A673 (cell line): ENCODE measurements around the gene DNAJC6. TPM values are rescaled to one million over a fixed set of nuclear protein-coding genes. Genes with fewer than 3 reads are reported as not detected.

Experiments
- BruUV-seq: library from RNA; stranded (reverse); fragments of 400-500 nt; replicated peaks from 2 replicates; lab custom pipeline; 2021; lab: Mats Ljungman, UMichigan
- CTCF ChIA-PET: fragments of 300-600 bp; sonication (Branson Sonifier 250); formaldehyde crosslinking; loops from one replicate; lab custom pipeline; 2022; ENCODE audit warnings: antibody characterized with exemption; lab: Charles Lee
- POLR2A ChIA-PET: fragments of 300-600 bp; sonication (Branson Sonifier 250); formaldehyde crosslinking; loops from one replicate; lab custom pipeline; 2022; ENCODE audit warnings: antibody characterized with exemption; ENCODE audit not compliant: low non-redundant PET; lab: Charles Lee
- DNase-seq: peaks from one replicate; pipeline ENCODE4 v3.0.0-alpha.2; 2015; ENCODE audit warnings: low spot score
- H3K27ac ChIP-seq: fragments of 200-600 bp; sonication (generic); 2 replicates; pipeline ENCODE4 v1.5.1; 2016; ENCODE audit warnings: mixed run types, low read depth, mild to moderate bottlenecking, mixed read lengths, antibody characterized with exemption, low read length; ENCODE audit not compliant: poor library complexity, severe bottlenecking
- H3K27me3 ChIP-seq: fragments of 200-600 bp; sonication (generic); replicated peaks from 2 replicates; pipeline ENCODE4 v1.6.1; 2017; ENCODE audit warnings: mixed run types, low read depth, mild to moderate bottlenecking, mixed read lengths, antibody characterized with exemption, low read length; ENCODE audit not compliant: insufficient read depth, poor library complexity
- H3K36me3 ChIP-seq: fragments of 200-600 bp; sonication (generic); 2 replicates; pipeline ENCODE4 v1.6.1; 2016; ENCODE audit warnings: mixed run types, mild to moderate bottlenecking, mixed read lengths, antibody characterized with exemption, low read length; ENCODE audit not compliant: insufficient read depth, poor library complexity, severe bottlenecking
- H3K4me1 ChIP-seq: fragments of 200-600 bp; sonication (generic); 2 replicates; pipeline ENCODE4 v1.6.1; 2017; ENCODE audit warnings: mixed run types, mild to moderate bottlenecking, mixed read lengths, antibody characterized with exemption, low read length; ENCODE audit not compliant: insufficient read depth, poor library complexity, severe bottlenecking
- H3K4me3 ChIP-seq: fragments of 200-600 bp; sonication (generic); 2 replicates; pipeline ENCODE4 v1.5.1; 2016; ENCODE audit warnings: low read depth, mixed run types, mild to moderate bottlenecking, mixed read lengths, low read length; ENCODE audit not compliant: poor library complexity, severe bottlenecking
- H3K9me3 ChIP-seq: fragments of 200-600 bp; sonication (generic); 2 replicates; pipeline ENCODE4 v1.6.1; 2016; ENCODE audit warnings: mixed run types, low read depth, mild to moderate bottlenecking, mixed read lengths, antibody characterized with exemption, low read length; ENCODE audit not compliant: poor library complexity, severe bottlenecking
- EZH2 ChIP-seq: fragments of 200-600 bp; sonication (generic); IDR thresholded peaks from 2 replicates; pipeline ENCODE4 v1.6.1; 2017; ENCODE audit warnings: borderline replicate concordance, low read depth, mild to moderate bottlenecking, mixed read lengths, antibody characterized with exemption, low read length; ENCODE audit not compliant: poor library complexity, severe bottlenecking
- intact Hi-C: fragments of 100-400 bp; cut with micrococcal nuclease; formaldehyde crosslinking; loops from one replicate; pipeline ENCODE4 v1.10.0; 2022; ENCODE audit not compliant: unreplicated experiment
- total RNA-seq: library from RNA; stranded (reverse); gene quantifications from 2 replicates; pipeline ENCODE4 v1.2.3, GENCODE V29; 2021
- TF ChIP-seq, protein P1 (sequence below): fragments of 300-800, 200-600 bp; sonication (generic); conservative IDR thresholded peaks from 2 replicates; pipeline ENCODE4 v1.5.1; 2017; ENCODE audit warnings: low read depth, mild to moderate bottlenecking, antibody characterized with exemption, low read length, moderate library complexity, mixed read lengths

DNAJC6 gene
- total RNA-seq, 1 experiment from 2014 or later: 1.1 TPM

DNA sequence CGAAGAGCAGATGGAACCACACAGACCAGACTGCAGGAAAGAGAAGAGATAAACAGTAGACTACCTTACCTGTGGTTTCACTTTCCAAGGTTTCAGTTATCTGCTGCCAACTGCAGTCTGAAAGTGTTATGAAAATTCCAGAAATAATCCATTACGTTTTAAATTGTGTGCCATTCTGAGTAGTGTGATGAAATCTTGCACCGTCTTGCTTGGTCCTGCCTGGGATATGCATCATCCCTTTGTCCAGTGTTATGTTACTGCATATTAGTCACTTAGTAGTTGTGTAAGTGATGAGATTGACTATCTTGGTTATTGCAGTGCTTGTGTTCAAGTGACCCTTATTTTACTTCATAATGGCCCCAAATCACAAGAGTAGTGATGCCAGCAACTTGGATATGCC, 33.9 kb downstream of the DNAJC6 start:
- CTCF ChIA-PET: no interaction called here
- no peak for DNase-seq

DNA sequence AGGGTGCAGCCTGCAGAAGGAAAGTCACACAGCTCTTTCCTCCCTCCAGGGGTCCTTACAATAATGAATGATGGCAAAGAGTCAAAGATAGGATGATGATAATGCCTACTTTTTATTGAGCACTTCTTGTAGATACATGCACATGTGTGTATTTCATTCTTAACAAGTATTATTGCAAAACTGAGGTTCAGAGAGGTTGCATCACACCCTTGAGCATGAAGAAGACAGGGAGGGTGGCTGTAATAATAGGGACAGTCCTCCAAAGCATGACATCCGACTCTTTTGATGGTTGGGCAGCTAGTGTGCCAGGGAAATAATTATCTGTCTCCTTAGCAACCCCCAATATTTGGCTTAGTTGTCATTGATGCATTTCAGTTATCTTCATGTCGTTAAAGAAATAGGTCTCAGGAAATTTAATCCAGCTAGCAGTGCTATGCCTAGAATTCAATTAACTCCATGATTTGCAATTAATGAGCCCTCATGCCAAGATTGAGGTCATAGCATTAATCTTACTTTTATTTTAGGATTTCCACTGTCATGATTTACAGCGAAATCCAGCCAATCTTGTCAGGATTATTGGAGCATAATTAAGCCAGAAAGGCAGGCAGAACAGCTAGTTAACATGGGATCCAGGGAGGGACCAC, 35.0 kb downstream of the DNAJC6 start:
- no peaks in the 10 kb centered on the region for H3K4me1 ChIP-seq
- H3K36me3 ChIP-seq: no peaks in the 10 kb centered on the region
- no peaks in the 10 kb centered on the region for H3K9me3 ChIP-seq
- intact Hi-C loops: no loop called here
- no peak overlapping the region for H3K27ac ChIP-seq
- H3K4me3 ChIP-seq: no peak overlapping the region
- POLR2A ChIA-PET: no interaction called here
- TF ChIP-seq, protein P1, sequence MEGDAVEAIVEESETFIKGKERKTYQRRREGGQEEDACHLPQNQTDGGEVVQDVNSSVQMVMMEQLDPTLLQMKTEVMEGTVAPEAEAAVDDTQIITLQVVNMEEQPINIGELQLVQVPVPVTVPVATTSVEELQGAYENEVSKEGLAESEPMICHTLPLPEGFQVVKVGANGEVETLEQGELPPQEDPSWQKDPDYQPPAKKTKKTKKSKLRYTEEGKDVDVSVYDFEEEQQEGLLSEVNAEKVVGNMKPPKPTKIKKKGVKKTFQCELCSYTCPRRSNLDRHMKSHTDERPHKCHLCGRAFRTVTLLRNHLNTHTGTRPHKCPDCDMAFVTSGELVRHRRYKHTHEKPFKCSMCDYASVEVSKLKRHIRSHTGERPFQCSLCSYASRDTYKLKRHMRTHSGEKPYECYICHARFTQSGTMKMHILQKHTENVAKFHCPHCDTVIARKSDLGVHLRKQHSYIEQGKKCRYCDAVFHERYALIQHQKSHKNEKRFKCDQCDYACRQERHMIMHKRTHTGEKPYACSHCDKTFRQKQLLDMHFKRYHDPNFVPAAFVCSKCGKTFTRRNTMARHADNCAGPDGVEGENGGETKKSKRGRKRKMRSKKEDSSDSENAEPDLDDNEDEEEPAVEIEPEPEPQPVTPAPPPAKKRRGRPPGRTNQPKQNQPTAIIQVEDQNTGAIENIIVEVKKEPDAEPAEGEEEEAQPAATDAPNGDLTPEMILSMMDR: no peak
- no peak for TF ChIP-seq EZH2
- BruUV-seq: no TSS peak
- no peak for DNase-seq
- no peaks in the 10 kb centered on the region for H3K27me3 ChIP-seq
- CTCF ChIA-PET: no interaction called here

More for the DNA sequence above, 33.9 kb downstream of the DNAJC6 start:
- H3K27ac ChIP-seq: no peak overlapping the region
- BruUV-seq: no TSS peak
- no peak overlapping the region for H3K4me3 ChIP-seq
- H3K36me3 ChIP-seq: no peaks in the 10 kb centered on the region
- POLR2A ChIA-PET: no interaction called here
- TF ChIP-seq, protein P1: no peak
- no peak for TF ChIP-seq EZH2
- H3K27me3 ChIP-seq: no peaks in the 10 kb centered on the region
- no peaks in the 10 kb centered on the region for H3K4me1 ChIP-seq
- H3K9me3 ChIP-seq: no peaks in the 10 kb centered on the region
- intact Hi-C loops: no loop called here

DNA sequence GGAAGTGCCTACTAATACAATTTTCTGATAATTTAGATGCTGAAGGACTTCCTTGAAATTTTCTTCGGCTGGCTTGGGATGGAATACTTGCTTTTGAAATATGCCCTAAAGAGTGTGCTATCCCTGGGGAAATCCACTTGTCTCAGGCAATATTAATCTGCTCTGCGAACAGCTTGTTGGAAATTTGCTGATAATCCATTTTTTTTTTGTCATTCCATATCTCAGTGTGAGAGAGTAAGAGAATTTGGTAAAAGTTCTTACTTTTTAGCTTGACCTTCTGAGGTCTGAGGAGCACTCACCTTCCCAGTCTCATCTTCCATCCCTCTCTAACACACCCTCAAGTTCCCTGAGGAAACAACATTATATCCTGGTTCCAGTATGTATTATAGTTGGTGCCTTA, 36.8 kb downstream of the DNAJC6 start:
- ChIA-PET POLR2A (no interaction called here), CTCF (no interaction called here)
- no peak for DNase-seq
- Histone ChIP-seq H3K4me1 (no peaks in the 10 kb centered on the region), H3K27ac (no peak overlapping the region), H3K4me3 (no peak overlapping the region), H3K36me3 (no peaks in the 10 kb centered on the region), H3K9me3 (no peaks in the 10 kb centered on the region), H3K27me3 (no peaks in the 10 kb centered on the region)
- intact Hi-C loops: no loop called here
- no peak for TF ChIP-seq EZH2
- TF ChIP-seq, protein P1: no peak
- BruUV-seq: no TSS peak
